GM12878 (cell line): Measurements from ENCODE around the gene OTULIN. TPM values are rescaled to one million over a fixed set of nuclear protein-coding genes. Genes with fewer than 3 reads are reported as not detected.

Experiments
- ATAC-seq: fragments of 200-7000 bp; cut with Tn5 transposase; 3 replicates; pipeline ENCODE4 v1.9.1; 2020; ENCODE audit warnings: mild to moderate bottlenecking, moderate library complexity
- BruUV-seq: library from RNA; stranded (reverse); fragments of 400-500 nt; replicated peaks from 2 replicates; lab custom pipeline; 2021; lab: Mats Ljungman, UMichigan
- CTCF ChIA-PET: fragments of 300-600 bp; sonication (Branson Sonifier 250); formaldehyde crosslinking; extraction: SDS; loops from one replicate; lab custom pipeline; 2021; ENCODE audit warnings: inconsistent platforms; lab: Yijun Ruan, JAX
- POLR2A ChIA-PET: fragments of 350-600 bp; formaldehyde crosslinking; extraction: SDS; loops from one replicate; lab custom pipeline; 2021; ENCODE audit warnings: inconsistent platforms; lab: Charles Lee
- RAD21 ChIA-PET: fragments of 300-600 bp; sonication (Branson Sonifier 250); formaldehyde crosslinking; loops from one replicate; lab custom pipeline; 2023; ENCODE audit warnings: antibody characterized with exemption; ENCODE audit not compliant: unreplicated experiment; lab: Charles Lee
- SMC1A ChIA-PET: fragments of 300-600 bp; sonication (Branson Sonifier 250); formaldehyde crosslinking; loops from one replicate; lab custom pipeline; 2023; ENCODE audit not compliant: unreplicated experiment, uncharacterized antibody; lab: Charles Lee
- DNase-seq: peaks from one replicate; pipeline ENCODE4 v3.0.0-alpha.2; 2011; ENCODE audit warnings: low read depth, low spot score
- FAIRE-seq: peaks from 3 replicates; lab custom pipeline; 2011; peaks lifted over from hg19 to GRCh38; lab: Jason Lieb, UNC
- H2AFZ ChIP-seq: 2 replicates; pipeline ENCODE4 v1.6.0; 2011; ENCODE audit warnings: low read depth, low read length, control low read depth; ENCODE audit not compliant: control insufficient read depth
- H3K27ac ChIP-seq: 2 replicates; pipeline ENCODE4 v1.5.1; 2011; ENCODE audit warnings: control low read depth; ENCODE audit not compliant: control insufficient read depth, insufficient read depth
- H3K27me3 ChIP-seq, 2 experiments: replicated peaks in 1 of 2; 2 replicates each; pipeline versions ENCODE4 v1.6.0 to v1.6.1; 2011; ENCODE audit warnings: low read length in 1 of 2; ENCODE audit not compliant: control insufficient read depth in 2 of 2, insufficient read depth in 2 of 2
- H3K36me3 ChIP-seq, 2 experiments: 2 replicates each; pipeline ENCODE4 v1.5.1; 2011; ENCODE audit warnings: low read length in 1 of 2; ENCODE audit not compliant: control insufficient read depth in 2 of 2, insufficient read depth in 2 of 2
- H3K4me1 ChIP-seq: 2 replicates; pipeline ENCODE4 v1.6.1; 2011; ENCODE audit warnings: mild to moderate bottlenecking, low read length, moderate library complexity, mixed read lengths; ENCODE audit not compliant: control insufficient read depth, insufficient read depth
- H3K4me2 ChIP-seq: 2 replicates; pipeline ENCODE4 v1.6.0; 2011; ENCODE audit warnings: control low read depth; ENCODE audit not compliant: control insufficient read depth, insufficient read depth
- H3K4me3 ChIP-seq: fragments of 200-600 bp; sonication (generic); 2 replicates; pipeline ENCODE4 v1.5.1; 2016
- H3K79me2 ChIP-seq: 2 replicates; pipeline ENCODE4 v1.6.0; 2011; ENCODE audit warnings: low read length; ENCODE audit not compliant: control insufficient read depth, insufficient read depth
- H3K9ac ChIP-seq: 2 replicates; pipeline ENCODE4 v1.8.0; 2011; ENCODE audit warnings: low read length, control low read depth, mixed read lengths; ENCODE audit not compliant: control insufficient read depth, insufficient read depth
- H3K9me3 ChIP-seq: replicated peaks from 3 replicates; pipeline ENCODE4 v1.5.1; 2011; ENCODE audit warnings: mild to moderate bottlenecking, low read length; ENCODE audit not compliant: control insufficient read depth, insufficient read depth
- H4K20me1 ChIP-seq: 2 replicates; pipeline ENCODE4 v1.6.0; 2011; ENCODE audit not compliant: control insufficient read depth, insufficient read depth
- EZH2 ChIP-seq: IDR thresholded peaks from 2 replicates; pipeline ENCODE4 v1.6.1; 2012; ENCODE audit warnings: low read depth, mild to moderate bottlenecking, control low read depth, inconsistent platforms, low read length, borderline replicate concordance; ENCODE audit not compliant: control insufficient read depth
- MXI1 ChIP-seq: fragments of 150-350 bp; IDR thresholded peaks from 2 replicates; pipeline ENCODE4 v1.6.1; 2011; ENCODE audit warnings: low read depth, mild to moderate bottlenecking, inconsistent platforms, low read length, improper control_type of control experiment
- POLR2AphosphoS5 ChIP-seq: IDR thresholded peaks from 2 replicates; pipeline ENCODE4 v1.6.1; 2011; ENCODE audit warnings: mild to moderate bottlenecking, low read length, inconsistent platforms
- WGBS: methylation state at CpG from one replicate; pipeline ENCODE4 v1.1.6; 2016; ENCODE audit warnings: low lambda C conversion rate; ENCODE audit not compliant: insufficient replicate concordance, insufficient coverage; ENCODE audit errors: missing lambda C conversion rate; 5-methylcytosine and 5-hydroxymethylcytosine counted together
- in situ Hi-C: fragments of 300-500 bp; cut with MboI; formaldehyde crosslinking; loops from 9 replicates; pipeline ENCODE4 v1.14.3; 2018; ENCODE audit warnings: mixed read lengths
- intact Hi-C: fragments of 100-400 bp; cut with micrococcal nuclease; formaldehyde crosslinking; loops from one replicate; pipeline ENCODE4 v1.14.2; 2022; ENCODE audit not compliant: unreplicated experiment
- polyA plus RNA-seq, 11 experiments: library from polyadenylated mRNA; depleted of rRNA in 4 of 11; unstranded in 6 of 11; stranded (reverse) in 5 of 11; fragments of >200 nt; fragmentation: Nextera tagmentation in 4 of 11; fragmentation: Illumina TruSeq in 1 of 11; extraction: Ambion mirVana in 4 of 11; extraction: Trizol in 1 of 11; gene quantifications; 1 replicate in 1 of 11; 2 replicates in 10 of 11; pipeline versions ENCODE4 v1.2.1 to v1.2.3, GENCODE V29; 2011 to 2016; ENCODE audit warnings: inconsistent platforms in 2 of 11, missing spikeins in 2 of 11, low read depth in 1 of 11
- total RNA-seq, 4 experiments: library from RNA; depleted of rRNA in 3 of 4; stranded (reverse); fragments of >200 nt in 3 of 4; fragmentation: Illumina TruSeq in 1 of 4; extraction: Trizol in 1 of 4; gene quantifications; 2 replicates each; pipeline versions ENCODE4 v1.2.1 to v1.2.3, GENCODE V29; 2013 to 2021
- TF ChIP-seq, protein P1 (sequence below): IDR thresholded peaks from 2 replicates; pipeline ENCODE4 v1.6.1; 2011; ENCODE audit warnings: low read depth, low read length, improper control_type of control experiment, borderline replicate concordance

OTULIN gene
- total and polyA plus RNA-seq, 10 of the 15 experiments (the other 5 are each of a cell fraction or from before 2014, with no cell fraction given), result 6.6 to 70.5 (median 28.7) TPM

DNA sequence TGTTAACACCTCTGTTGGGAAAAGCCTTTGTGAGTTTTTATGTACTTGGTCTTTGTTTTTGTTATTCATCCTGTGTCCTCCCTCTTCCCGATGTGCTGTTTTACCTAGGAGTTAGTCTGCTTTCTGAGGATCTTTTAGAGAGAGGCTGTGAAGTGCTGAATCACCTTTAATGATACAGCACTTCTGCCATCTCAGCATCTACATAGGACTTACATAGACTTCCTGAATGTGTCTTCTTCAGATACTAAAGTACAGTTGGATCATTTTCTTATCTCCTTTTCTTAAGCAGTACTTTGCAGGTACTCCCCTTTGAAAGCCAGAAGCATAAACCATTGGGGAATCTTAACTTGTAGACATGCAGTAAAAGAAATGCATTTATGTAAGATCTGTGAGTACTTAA is 31.5 kb downstream of the OTULIN start:
- H3K79me2 ChIP-seq, result no peaks in the 10 kb centered on the region; the same call in 1 of the 2 replicates
- no peaks in the 10 kb centered on the region for H3K9me3 ChIP-seq
- TF ChIP-seq, protein P1, sequence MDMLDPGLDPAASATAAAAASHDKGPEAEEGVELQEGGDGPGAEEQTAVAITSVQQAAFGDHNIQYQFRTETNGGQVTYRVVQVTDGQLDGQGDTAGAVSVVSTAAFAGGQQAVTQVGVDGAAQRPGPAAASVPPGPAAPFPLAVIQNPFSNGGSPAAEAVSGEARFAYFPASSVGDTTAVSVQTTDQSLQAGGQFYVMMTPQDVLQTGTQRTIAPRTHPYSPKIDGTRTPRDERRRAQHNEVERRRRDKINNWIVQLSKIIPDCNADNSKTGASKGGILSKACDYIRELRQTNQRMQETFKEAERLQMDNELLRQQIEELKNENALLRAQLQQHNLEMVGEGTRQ, result no peak
- no peak for TF ChIP-seq MXI1
- TF ChIP-seq, all 136 proteins: peak for 0
- intact Hi-C loops (no loop called here), in situ Hi-C loops (no loop called here)
- H3K9ac ChIP-seq, result no peak overlapping the region
- H3K36me3 ChIP-seq, result peaks cover 30 to 60% of the 10 kb centered on the region in 2 experiments
- FAIRE-seq (no peak), ATAC-seq (no peak), DNase-seq (no peak)
- H3K27me3 ChIP-seq, result no peaks in the 10 kb centered on the region
- no peak overlapping the region for H3K4me3 ChIP-seq
- H3K27ac ChIP-seq, result no peak overlapping the region
- ChIA-PET RAD21 (no interaction called here), POLR2A (no interaction called here), SMC1A (interaction anchor here (1.0 to 1.6 kb wide), 3 partner anchors 11 to 47 kb away, joined by 3 to 6 read pairs (median 3); no protein-coding TSS in a partner anchor), CTCF (interaction anchor here (2.1 kb wide), 1 partner anchor 10 kb away, joined by 14 read pairs; no protein-coding TSS in a partner anchor)
- no peaks in the 10 kb centered on the region; the same call in 1 of the 2 replicates for H4K20me1 ChIP-seq
- H2AFZ ChIP-seq, result no peak overlapping the region
- H3K4me1 ChIP-seq, result no peaks in the 10 kb centered on the region
- 93% methylated on average over 1 of the region's 1 CpG for WGBS
- H3K4me2 ChIP-seq, result no peak overlapping the region
- BruUV-seq, result no TSS peak

DNA sequence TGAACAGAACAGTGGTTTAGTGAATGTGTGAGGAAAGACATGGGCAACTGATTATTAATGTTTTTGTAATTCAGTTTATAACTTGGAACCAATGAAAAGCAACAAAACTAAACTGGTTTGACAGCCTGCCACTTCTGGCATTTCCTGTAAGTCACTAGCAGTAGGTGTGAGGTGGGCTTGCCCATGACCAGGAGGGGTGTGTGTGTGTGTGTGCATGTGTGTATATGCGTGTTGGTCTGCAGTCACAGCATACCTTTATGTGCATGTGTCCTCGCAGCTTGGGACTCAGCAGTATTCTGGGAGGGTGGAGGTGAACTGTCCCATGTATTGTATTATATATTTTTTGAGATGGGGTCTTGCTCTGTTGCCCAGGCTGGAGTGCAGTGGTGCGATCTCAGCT is 32.3 kb downstream of the OTULIN start:
- CTCF ChIA-PET, result interaction anchor here (1.8 kb wide), 1 partner anchor 30 kb away, joined by 6 read pairs; no protein-coding TSS in a partner anchor
- 98% methylated on average over 3 of the region's 3 CpGs for WGBS
- in situ Hi-C loops, result no loop called here

More for the DNA sequence above, 32.3 kb downstream of the OTULIN start:
- Histone ChIP-seq H3K79me2 (no peaks in the 10 kb centered on the region; the same call in 1 of the 2 replicates), H4K20me1 (no peaks in the 10 kb centered on the region; the same call in 1 of the 2 replicates), H3K9me3 (no peaks in the 10 kb centered on the region), H3K27ac (no peak overlapping the region), H3K4me2 (no peak overlapping the region), H3K4me1 (no peaks in the 10 kb centered on the region), H3K36me3 (peaks cover 33 to 59% of the 10 kb centered on the region in 2 experiments), H3K9ac (no peak overlapping the region), H2AFZ (no peak overlapping the region), H3K27me3 (no peaks in the 10 kb centered on the region), H3K4me3 (no peak overlapping the region)
- ChIA-PET RAD21 (no interaction called here), SMC1A (interaction anchor here (1.2 kb wide), 1 partner anchor 17 kb away, joined by 3 read pairs; no protein-coding TSS in a partner anchor), POLR2A (no interaction called here)
- intact Hi-C loops, result no loop called here
- TF ChIP-seq EZH2, result no peak
- TF ChIP-seq POLR2AphosphoS5, result peak; percentile 61
- no peak for FAIRE-seq
- DNase-seq, result no peak
- ATAC-seq, result no peak
- BruUV-seq, result TSS peak; percentile 27
